GM21737 (cell line): Measurements from ENCODE around the gene ACTR3.

Experiments used
- ATAC-seq: cut with Tn5 transposase; IDR thresholded peaks from one replicate; pipeline ENCODE4 v1.9.1; 2021; ENCODE audit warnings: mild to moderate bottlenecking, moderate library complexity; ENCODE audit not compliant: unreplicated experiment

The ACTR3 gene

DNA sequence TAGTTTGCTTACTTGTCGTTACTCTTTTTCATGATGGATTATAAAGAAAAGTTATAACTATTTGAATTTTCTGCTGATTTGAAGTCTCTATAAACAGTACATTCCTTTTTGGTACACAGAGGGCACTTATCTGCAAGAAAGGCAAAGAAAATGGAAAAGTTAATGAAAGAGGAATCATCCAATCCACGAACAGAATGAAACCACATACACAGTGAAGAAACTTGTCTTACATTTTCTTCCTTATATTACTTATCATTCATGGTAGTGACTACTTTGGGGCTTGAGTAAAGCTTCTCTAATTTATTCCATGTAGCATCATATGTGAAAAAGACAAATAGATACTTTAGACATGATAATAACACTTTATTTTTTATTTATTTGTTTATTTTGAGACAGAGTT lies 14.8 kb upstream of the ACTR3 start:
- ATAC-seq: no peak

DNA sequence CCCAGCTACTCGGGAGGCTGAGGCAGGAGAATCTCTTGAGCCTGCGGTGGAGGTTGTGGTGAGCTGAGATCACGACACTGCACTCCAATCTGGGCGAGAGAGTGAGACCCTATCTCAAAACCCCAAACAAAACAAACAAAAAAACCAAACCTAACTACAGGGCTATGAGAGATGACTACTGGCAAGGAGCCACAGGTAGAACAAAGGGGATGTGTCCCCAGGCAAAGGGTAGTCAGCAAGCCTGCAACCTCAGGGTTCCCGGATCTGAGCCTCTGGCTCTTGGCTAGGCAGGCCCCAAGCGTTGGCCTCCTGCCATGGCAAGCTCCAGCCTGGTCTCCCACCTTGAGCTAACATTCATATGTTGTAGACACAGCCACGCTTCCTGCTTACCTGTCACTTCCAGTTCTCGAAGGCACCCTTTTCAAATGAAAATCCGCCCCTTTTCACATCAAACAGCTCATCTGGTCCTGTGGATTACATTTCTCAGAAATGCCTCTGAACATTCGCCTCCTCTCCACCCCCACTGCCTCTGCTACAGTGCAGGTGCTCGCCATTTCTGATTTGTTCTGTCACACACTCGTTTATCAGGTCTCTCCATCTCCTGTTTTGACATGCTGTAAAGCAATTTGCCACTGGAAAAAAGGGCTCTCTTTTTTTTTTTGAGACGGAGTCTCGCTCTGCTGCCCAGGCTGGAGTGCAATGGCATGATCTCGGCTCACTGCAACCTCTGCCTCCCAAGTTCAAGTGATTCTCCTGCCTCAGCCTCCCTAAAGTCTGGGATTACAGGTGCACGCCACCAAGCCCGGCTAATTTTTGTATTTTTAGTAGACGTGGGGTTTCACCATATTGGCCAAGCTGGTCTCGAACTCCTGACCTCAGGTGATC lies 13.1 kb upstream of the ACTR3 start:
- no peak for ATAC-seq

DNA sequence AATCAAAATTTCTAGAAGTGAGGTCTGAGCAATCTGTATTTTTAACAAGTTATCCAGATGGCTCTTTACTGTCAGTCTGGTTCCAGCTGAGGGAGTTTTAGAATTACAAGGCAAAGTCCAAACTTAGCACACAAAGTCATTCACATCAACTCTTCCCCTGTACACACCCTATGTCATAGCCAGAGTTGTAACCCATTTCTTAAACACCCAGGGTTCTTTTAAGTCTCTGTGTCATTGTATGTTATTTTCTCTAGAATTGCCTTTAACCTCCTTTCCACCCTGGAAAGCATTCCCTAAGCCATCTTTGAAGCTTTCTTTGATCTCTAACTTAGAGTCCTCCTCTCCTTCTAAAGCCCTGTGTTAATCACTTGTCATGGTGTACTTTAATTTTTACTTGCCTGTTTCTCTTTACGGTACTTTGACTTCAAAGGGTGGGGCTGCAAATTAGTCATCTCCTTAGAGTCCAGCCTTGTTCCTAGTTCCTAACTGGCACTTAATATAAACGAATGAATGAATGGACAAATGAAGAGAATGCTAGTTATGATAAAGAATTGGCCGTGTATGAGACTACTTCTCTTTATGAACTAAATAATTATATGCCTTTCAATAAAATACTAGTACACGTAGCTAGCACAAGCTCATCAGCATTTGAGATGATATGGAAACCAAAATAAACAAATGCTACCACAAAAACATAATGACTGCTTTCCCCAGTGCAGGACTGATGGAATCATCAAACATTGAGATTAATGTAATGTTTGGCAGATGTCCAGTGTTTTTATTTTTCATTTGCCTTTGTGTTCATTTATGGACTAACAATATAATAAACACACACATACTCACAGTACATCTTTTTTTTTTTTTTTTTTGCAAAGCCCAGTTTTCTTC lies 11.9 kb upstream of the ACTR3 start:
- ATAC-seq: no peak

DNA sequence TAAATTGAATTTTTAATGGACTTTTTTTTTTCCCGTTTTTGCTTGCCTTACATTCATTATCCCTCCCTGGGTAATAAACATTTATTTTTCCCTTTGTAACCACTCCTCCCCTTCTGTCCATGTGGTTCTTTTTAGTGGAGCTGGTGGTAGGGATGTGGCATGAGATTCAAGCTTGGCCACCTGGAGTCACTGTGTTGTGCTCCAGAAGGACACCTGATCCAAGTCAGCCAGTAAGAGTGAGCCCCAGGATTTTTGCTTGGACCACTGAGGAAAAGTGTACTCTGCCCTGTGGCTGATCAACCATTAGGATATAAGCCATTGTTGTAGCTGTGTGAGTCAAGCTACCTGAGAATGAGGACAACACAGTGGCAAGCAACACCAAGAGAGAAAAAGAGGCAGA lies 11.1 kb upstream of the ACTR3 start:
- no peak for ATAC-seq

DNA sequence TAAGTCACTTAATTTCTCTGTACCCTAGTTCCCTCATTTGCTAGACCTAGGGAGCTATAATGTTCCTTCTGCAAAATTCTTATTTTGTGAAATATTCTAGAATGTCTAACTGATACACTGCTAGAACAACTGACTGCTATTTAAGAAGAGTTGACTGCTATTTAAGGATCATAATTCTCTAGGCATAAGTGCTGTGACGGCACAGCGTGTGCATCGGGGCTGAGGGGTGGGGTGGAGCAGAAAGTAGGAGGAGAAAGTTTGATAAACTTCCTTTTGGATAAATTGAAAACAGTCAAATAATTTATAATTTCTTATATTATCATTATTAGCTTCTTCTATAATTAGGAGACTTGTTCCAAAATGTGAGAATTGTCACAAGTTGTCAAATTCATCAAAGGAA lies 10.4 kb upstream of the ACTR3 start:
- no peak for ATAC-seq

DNA sequence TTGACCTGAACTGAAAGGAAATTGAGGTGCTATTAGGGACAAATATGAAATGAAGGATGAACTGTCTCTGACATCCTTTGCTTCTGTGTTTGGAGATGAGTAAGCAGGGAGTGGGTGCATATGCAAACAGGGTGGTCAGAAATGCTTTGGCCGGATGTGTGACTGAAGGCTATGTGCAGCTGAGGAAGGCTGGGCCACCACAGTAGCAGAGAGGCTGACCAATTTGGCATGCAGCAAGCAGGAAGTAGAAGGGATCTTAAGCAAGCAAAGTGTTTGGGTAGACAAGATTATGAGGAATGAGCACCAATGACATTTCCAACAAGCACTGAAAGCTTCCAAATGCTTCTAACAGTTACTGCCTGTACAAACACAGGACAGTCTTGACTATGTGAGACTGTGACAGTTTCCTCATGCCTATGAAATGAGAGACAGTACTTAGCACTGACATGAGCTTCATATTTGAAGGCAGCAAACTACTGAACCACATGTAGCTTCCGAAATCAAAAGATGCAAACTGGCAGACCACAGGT lies 3.3 kb upstream of the ACTR3 start:
- peak; percentile 56 for ATAC-seq

DNA sequence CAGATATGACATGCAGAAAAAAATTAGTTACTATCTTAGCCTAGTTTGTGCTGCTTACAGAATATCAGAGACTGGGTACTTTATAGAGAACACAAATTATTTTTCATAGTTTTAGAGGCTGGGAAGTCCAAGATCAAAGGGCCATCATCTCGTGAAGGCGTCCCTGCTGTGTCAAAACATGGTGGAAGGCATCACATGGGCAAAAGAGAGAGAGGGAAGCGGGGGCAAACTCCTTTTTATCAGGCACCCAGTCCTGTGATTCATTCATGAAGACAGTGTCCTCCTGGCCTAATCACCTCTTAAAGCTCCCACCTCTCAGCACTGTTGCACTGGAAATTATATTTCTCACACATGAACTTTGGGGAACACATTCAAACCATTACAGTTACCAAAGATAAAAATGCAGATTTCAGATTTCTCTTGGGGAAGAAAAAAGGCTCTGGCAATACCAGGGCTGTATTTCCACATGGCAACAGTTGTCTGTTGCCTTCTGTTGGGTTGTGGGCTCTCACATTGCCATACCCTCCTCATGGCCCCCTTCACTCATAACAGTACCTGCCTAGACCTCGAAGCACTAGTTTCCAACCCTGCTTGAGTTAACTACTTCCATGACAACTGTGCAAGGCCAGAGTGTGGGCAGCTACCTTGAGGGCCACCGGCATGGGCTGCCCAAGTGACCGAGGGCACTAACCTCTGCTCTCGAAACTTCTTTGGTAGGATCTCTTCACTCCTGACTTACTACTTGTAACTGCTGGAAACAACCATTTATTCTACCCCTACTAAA lies 2.7 kb upstream of the ACTR3 start:
- no peak for ATAC-seq

DNA sequence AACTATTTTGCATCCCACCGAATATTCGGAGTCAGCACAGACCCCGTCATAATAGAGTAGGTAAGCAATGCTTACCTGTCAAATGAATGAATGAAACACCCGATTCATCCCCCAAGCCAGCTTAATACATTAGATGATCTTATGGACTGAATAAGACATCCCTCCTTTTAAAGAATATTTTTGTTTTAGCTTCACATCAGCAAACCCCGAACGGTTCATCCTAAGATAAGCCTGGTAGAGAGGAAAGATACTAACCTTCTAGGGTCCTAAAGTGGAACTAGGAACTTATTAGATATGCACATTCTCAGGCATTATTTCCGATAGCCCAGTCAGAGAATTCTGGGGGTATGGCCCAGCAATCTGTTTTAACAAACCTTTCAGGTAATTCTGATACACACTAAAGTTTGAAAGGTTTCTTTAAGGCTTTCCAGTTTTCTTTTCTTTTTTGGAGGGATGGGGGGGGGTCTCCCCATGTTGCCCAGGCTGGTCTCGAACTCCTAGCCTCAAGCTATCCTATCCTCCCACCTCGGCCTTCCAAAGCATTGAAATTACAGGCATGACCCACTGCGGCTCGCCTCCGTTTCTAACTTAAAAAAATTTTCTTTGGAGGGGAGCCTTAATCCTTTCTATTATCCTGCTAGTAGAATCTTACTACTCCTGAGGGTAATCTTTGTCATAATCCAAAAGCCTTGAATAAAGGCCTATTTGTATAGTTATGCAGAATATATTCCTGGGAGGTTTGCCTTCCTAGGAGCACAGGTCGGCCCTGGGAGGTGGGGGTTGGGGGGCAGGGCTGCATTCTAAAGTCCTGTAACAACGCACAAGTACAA lies 1.0 kb upstream of the ACTR3 start:
- no peak for ATAC-seq

DNA sequence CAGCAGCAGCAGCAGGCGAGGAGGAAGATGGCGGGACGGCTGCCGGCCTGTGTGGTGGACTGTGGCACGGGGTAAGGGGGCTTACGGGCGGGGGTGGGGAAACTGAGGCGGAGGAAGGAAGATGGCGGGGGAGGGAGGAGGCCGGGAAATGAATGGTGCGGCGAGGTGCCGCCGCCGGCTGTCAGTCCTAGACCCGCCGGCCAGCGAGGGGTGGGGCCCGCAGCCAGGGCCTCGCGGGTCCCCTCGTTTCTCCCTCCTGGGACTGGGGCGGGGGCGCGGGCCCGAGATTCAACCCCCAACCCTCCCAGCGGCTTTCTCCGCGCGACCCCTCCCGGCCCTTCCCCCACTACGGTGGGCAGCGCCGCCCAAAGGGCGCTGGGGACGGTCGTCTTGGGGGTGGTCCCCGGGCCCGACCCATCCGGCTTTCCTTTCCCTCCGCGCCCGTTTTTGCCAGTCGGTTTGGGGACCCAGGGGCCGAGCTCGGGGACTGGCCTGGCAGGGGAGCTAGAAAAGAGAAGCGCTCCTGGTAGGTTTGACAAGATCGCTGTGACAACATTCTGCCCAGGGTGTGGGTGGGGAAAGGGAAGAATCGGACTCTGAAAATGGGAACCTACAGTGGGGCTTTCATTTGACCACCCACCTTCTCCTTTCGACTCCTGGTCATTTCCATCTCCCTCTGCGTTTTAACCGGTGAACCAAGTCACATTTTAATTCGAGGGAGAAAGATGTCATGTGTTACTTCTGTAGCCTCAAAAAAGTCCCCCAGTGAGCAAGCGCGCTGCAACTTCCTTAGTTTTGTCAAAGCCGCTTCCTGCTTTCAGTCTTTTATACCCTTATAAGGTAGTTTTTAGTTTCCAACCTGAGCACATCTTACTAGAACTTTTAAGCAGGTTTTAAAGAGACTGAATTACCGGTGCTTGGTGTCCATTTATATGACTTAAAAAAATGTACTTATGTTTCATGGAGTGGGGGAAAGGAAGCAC lies 655 bp downstream of the ACTR3 start:
- ATAC-seq: peak; percentile 29

DNA sequence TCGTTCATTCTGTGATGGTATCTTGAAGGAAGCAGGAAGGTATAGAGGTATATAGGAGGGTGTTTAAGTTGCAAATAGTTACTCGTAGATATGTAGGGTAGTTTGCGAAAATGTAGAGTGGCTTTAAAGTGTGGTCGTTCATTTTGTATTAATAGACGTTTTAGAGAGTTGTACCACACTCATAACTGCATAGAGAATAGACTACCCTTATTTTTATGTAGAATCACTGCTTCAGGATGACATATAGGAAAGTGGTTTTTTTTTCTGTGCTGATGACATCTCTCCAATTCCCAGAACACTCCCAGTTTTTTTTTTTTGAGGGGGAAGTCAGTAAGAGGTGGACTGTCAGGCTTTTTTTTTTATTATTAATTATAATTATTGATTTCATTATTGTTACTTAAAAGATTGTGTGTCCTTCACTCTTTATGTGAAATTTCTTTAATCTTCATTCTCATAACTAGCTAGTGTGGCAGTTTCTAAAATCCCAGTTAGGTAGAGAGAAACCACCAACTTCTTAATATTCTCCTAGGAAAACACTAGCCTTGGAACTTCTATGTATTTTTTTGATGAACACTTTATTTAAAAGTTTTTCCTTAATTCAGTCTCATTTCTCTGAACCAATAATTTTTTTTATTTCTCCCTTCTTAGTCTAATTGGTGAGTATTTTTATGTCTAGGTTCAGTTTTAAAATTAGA lies 1.5 kb downstream of the ACTR3 start:
- no peak for ATAC-seq

DNA sequence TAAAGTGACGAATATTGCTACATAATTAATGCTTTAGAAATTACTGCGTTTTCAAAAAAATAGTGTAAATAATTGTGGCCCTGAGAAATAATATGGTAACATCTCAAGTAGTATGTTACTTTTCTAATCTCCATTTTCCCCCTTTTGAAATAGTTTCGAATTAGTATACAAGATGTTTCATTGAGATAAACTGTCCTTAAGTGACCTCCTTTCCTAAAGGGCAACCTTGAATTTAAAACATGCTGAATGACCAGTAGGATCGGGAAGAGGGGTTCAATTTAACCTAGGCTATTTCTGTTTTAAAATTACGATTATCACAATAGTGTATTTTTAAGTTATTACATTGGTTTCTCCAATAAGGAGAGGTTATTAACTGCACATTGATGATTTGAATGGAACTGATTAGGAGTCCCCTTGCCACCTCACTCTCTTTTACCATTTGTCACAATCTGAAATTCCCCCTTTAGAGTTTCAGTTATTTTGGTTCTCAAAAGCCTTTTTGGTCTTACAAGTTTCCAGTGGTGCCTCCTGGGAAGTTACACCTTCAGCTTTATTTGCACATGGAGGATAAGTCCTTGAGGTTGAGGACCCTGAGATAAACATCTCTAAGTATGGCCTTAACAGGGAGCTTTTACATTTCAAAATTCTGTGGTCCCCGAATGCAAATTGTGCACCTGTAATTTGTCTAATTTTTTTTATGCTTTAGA lies 2.3 kb downstream of the ACTR3 start:
- ATAC-seq: no peak

DNA sequence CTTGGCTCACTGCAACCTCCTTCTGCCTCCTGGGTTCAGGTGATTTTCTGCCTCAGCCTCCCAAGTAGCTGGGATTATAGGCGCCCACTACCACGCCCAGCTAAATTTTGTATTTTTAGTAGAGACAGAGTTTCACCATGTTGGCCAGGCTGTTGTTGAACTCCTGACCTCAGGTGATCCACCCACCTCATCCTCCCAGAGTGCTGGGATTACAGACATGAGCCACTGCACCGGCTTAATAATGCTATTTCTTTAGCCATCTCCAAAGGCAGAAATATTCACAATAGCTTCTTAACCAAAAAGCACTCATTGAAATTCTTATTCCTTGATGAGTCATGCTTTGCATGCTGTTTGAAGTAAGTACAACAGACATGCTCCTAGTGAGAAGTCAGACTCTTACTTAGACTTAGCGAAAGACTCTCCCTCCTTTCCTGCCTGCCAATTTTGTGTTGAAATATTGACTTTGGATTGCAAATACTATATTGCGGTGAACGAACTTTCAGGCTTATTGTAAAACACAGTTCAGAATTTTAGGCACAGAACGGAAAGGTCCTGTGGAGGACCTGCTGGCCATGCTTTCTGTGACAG lies 4.4 kb downstream of the ACTR3 start:
- no peak for ATAC-seq

DNA sequence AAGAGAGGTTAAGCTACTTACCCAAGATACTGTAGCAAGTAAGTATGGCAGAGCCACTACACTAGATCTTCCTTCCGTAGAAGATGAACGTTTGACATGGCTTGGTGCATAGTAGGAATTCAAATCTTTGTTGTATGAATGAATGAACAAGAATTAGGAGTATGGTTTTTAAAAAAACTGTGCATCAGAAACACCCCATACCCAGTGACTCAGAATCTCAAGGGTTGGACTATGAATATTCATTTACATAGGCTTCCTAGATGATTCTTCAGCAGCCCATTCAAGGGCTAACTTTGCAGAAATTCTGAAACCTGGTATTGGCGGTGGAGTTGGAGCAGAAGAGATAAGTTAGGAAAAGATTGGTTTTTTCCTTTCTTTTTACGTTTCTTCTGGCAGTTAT lies 5.4 kb downstream of the ACTR3 start:
- ATAC-seq: no peak

DNA sequence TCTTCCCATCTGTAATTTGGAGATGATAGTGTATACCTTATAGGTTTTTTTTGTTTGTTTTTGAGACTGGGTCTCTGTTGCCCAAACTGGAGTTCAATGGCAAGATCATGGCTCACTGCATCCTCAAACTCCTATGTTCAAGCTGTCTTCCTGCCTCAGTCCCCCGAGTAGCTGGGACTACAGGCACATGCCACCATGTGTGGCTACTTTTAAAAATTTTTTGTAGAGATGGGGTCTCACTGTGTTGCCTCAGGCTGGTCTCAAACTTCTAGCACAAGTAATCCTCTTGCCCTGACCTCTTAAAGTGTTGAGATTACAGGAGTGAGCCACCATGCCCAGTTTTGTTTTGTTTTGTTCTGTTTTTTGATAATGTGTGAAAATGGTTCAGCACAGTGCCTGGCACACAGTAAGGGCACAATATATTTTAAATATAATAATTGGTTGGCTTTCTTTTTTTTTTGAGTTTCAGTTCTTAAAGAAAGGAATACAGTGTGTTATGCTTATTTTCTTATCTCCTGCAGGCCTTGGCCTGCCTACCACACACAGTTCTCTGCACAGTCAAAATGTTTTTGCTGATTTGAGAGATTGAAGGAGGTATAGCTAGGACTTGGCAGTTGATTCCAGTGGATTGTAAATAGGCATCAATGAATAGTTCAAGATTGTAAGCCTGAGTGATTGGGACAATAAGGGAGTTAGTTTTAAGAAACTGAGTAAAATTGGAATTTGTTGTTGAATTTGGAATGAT lies 6.1 kb downstream of the ACTR3 start:
- ATAC-seq: no peak

DNA sequence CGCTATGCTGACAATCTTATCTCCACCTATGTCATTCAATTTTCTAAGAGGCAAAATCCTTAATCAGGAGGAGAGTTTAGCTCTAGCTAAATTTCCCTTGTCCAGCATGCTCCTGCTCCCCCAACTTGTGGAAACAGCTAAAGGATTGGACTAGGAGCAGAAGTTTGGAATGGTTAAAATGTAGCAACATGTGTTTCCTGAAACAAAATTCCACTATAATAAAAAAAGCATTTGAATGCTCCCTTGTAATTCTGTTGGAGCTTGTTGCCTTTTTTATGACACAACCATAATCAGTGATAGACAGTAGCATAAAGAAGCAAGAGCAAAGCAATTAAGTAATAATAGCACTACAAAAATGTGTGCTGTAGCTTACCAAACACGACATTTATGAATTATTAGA lies 6.9 kb downstream of the ACTR3 start:
- no peak for ATAC-seq

DNA sequence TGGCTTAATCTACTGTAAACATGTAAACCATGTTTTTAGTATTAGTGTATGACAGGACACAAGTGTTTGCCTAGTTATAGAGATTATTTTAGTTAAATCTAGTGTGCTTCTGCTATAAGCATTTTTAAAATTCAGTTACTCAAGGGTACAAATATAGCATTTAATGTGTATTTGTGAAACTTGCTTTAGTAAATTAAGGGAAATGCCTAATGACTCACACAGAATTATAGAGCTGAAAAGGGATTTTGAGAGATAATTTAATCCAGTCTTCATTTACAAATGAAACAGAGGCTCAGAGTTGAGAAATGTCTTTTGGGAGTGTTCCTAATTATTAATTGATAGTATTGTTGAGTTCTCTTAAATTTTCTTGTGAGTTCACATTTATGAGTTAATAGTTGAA lies 8.2 kb downstream of the ACTR3 start:
- no peak for ATAC-seq

DNA sequence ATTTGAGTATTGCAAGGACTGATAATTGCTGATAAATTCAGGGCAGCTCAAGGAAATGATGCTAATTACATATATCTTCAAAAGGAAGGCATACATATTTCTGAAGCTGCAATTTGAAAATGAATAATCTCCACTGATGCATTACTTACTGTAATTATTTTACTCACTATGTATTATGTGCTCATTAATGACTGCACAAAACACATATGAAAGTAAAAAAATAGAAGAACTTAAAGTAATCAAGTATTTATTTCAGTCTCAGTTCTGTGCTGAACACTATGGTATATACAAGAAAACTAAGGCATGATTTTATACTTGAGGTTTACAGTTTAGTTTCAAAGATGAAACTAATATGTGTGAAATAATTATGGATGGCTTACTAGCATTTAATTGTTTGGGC lies 9.3 kb downstream of the ACTR3 start:
- ATAC-seq: no peak
